IMR-90 (cell line): Measurements from ENCODE around the gene OR2C3. TPM values are rescaled to one million over a fixed set of nuclear protein-coding genes. Genes with fewer than 3 reads are reported as not detected.

Experiments
- ATAC-seq: fragments of 200-7000 bp; cut with Tn5 transposase; 2 replicates; pipeline ENCODE4 v1.9.1; 2020; ENCODE audit warnings: low read depth, mild to moderate bottlenecking, moderate library complexity
- BruUV-seq: library from RNA; stranded (reverse); fragments of 400-500 nt; replicated peaks from 2 replicates; lab custom pipeline; 2021; lab: Mats Ljungman, UMichigan
- CTCF ChIA-PET: fragments of 300-600 bp; formaldehyde crosslinking; extraction: SDS; loops from one replicate; lab custom pipeline; 2021; ENCODE audit warnings: antibody characterized with exemption; lab: Yijun Ruan, JAX
- POLR2A ChIA-PET: fragments of 300-600 bp; sonication (Branson Sonifier 250); formaldehyde crosslinking; loops from one replicate; lab custom pipeline; 2022; ENCODE audit warnings: antibody characterized with exemption; ENCODE audit not compliant: unreplicated experiment; lab: Charles Lee
- DNase-seq: peaks from one replicate; pipeline ENCODE4 v3.0.0; 2013
- H2AFZ ChIP-seq: replicated peaks from 2 replicates; pipeline ENCODE3; 2013; ENCODE audit warnings: low read length, mild to moderate bottlenecking; ENCODE audit not compliant: poor library complexity
- H2AK5ac ChIP-seq: 2 replicates; pipeline ENCODE4 v1.6.1; 2013; ENCODE audit warnings: low read depth, low read length, inconsistent platforms
- H2AK9ac ChIP-seq: replicated peaks from 2 replicates; pipeline ENCODE3; 2013; ENCODE audit warnings: mild to moderate bottlenecking, low read depth, low read length, moderate library complexity; ENCODE audit not compliant: poor library complexity
- H2BK120ac ChIP-seq: 2 replicates; pipeline ENCODE4 v1.6.1; 2013; ENCODE audit warnings: low read depth, low read length, inconsistent platforms
- H2BK15ac ChIP-seq: 3 replicates; pipeline ENCODE4 v1.6.1; 2013; ENCODE audit warnings: low read depth, low read length, inconsistent platforms
- H2BK20ac ChIP-seq: 2 replicates; pipeline ENCODE4 v1.6.1; 2013; ENCODE audit warnings: low read depth, mild to moderate bottlenecking, inconsistent platforms, low read length, moderate library complexity
- H2BK5ac ChIP-seq: 2 replicates; pipeline ENCODE4 v1.6.1; 2013; ENCODE audit warnings: mild to moderate bottlenecking, low read depth, low read length, inconsistent platforms; ENCODE audit not compliant: poor library complexity, severe bottlenecking
- H3K14ac ChIP-seq: replicated peaks from 2 replicates; pipeline ENCODE4 v1.6.1; 2013; ENCODE audit warnings: low read depth, low read length, inconsistent platforms
- H3K18ac ChIP-seq: 2 replicates; pipeline ENCODE4 v1.6.1; 2013; ENCODE audit warnings: low read depth, low read length, control low read depth
- H3K23ac ChIP-seq: 2 replicates; pipeline ENCODE4 v1.6.1; 2013; ENCODE audit warnings: low read depth, low read length, inconsistent platforms
- H3K27ac ChIP-seq: 2 replicates; pipeline ENCODE4 v1.5.1; 2013; ENCODE audit warnings: mild to moderate bottlenecking, control low read depth, low read length; ENCODE audit not compliant: insufficient read depth
- H3K27me3 ChIP-seq: 2 replicates; pipeline ENCODE4 v1.6.1; 2013; ENCODE audit warnings: low read length; ENCODE audit not compliant: control insufficient read depth, insufficient read depth
- H3K36me3 ChIP-seq: 2 replicates; pipeline ENCODE4 v1.6.1; 2013; ENCODE audit warnings: low read length, mixed read lengths; ENCODE audit not compliant: control insufficient read depth, insufficient read depth
- H3K4ac ChIP-seq: 2 replicates; pipeline ENCODE4 v1.6.1; 2013; ENCODE audit warnings: low read depth, low read length, inconsistent platforms
- H3K4me1 ChIP-seq: 2 replicates; pipeline ENCODE4 v1.6.1; 2013; ENCODE audit warnings: low read length, mixed read lengths; ENCODE audit not compliant: control insufficient read depth, insufficient read depth
- H3K4me2 ChIP-seq: 2 replicates; pipeline ENCODE4 v1.6.1; 2013; ENCODE audit warnings: low read depth, mild to moderate bottlenecking, control low read depth, low read length, moderate library complexity
- H3K4me3 ChIP-seq: 2 replicates; pipeline ENCODE4 v1.5.1; 2013; ENCODE audit warnings: low read depth, mild to moderate bottlenecking, control low read depth, low read length, moderate library complexity; ENCODE audit not compliant: insufficient read depth
- H3K56ac ChIP-seq: 2 replicates; pipeline ENCODE4 v1.6.1; 2013; ENCODE audit warnings: low read length, inconsistent platforms; ENCODE audit not compliant: insufficient read depth; ENCODE audit errors: extremely low read depth
- H3K79me1 ChIP-seq, 2 experiments: 2 replicates each; pipeline ENCODE4 v1.6.1; 2013; ENCODE audit warnings: low read length in 2 of 2, inconsistent platforms in 1 of 2, low read depth in 1 of 2
- H3K9ac ChIP-seq: 2 replicates; pipeline ENCODE4 v1.6.1; 2013; ENCODE audit warnings: low read depth, low read length, control low read depth
- H3K9me1 ChIP-seq: 2 replicates; pipeline ENCODE4 v1.6.1; 2013; ENCODE audit warnings: low read length, inconsistent platforms; ENCODE audit not compliant: insufficient read depth
- H3K9me3 ChIP-seq: 2 replicates; pipeline ENCODE4 v1.6.1; 2013; ENCODE audit warnings: low read length; ENCODE audit not compliant: control insufficient read depth, insufficient read depth
- H4K20me1 ChIP-seq: 2 replicates; pipeline ENCODE4 v1.6.1; 2013; ENCODE audit warnings: low read length, inconsistent platforms; ENCODE audit not compliant: insufficient read depth
- H4K5ac ChIP-seq: 2 replicates; pipeline ENCODE4 v1.6.1; 2013; ENCODE audit warnings: mild to moderate bottlenecking, low read depth, low read length, control low read depth
- H4K8ac ChIP-seq, 2 experiments: 2 replicates each; pipeline ENCODE4 v1.6.1; 2013; ENCODE audit warnings: low read depth in 2 of 2, low read length in 2 of 2, control low read depth in 1 of 2, inconsistent platforms in 1 of 2
- H4K91ac ChIP-seq: 2 replicates; pipeline ENCODE4 v1.6.1; 2013; ENCODE audit warnings: low read depth, low read length, inconsistent platforms; ENCODE audit not compliant: insufficient read depth
- BHLHE40 ChIP-seq: fragments of 150-350 bp; IDR thresholded peaks from 2 replicates; pipeline ENCODE4 v1.6.1; 2016; ENCODE audit warnings: mild to moderate bottlenecking, low read depth, low read length
- WGBS, 2 experiments: methylation state at CpG; one replicate each; pipeline versions ENCODE4 v1.1.5 to v1.1.7; 2013; ENCODE audit warnings: missing lambda C conversion rate in 2 of 2; ENCODE audit not compliant: insufficient read length in 1 of 2; ENCODE audit errors: extremely low coverage in 2 of 2; 5-methylcytosine and 5-hydroxymethylcytosine counted together
- dilution Hi-C: fragments of 300-500 bp; cut with HindIII; formaldehyde crosslinking; loops from one replicate; pipeline ENCODE4 v1.14.3; 2018; ENCODE audit warnings: low sequenced_read_pairs; ENCODE audit not compliant: unreplicated experiment
- in situ Hi-C: fragments of 300-500 bp; cut with MboI; formaldehyde crosslinking; loops from 3 replicates; pipeline ENCODE4 v1.14.3; 2019; ENCODE audit warnings: low sequenced_read_pairs, inconsistent platforms, mixed read lengths
- intact Hi-C: fragments of 100-400 bp; cut with micrococcal nuclease; formaldehyde crosslinking; loops from 2 replicates; pipeline ENCODE4 v1.10.0; 2022
- polyA plus RNA-seq, 3 experiments: library from polyadenylated mRNA; depleted of rRNA; stranded (reverse); fragments of >200 nt; gene quantifications; 2 replicates each; pipeline ENCODE4 v1.2.3, GENCODE V29; 2012; ENCODE audit warnings: low replicate concordance in 1 of 3
- total RNA-seq: library from RNA; depleted of rRNA; stranded (reverse); fragments of >200 nt; gene quantifications from 2 replicates; pipeline ENCODE4 v1.2.3, GENCODE V29; 2012

OR2C3 gene
- total and polyA plus RNA-seq, 2 of the 4 experiments (the other 2 are of a cell fraction) = not detected

DNA sequence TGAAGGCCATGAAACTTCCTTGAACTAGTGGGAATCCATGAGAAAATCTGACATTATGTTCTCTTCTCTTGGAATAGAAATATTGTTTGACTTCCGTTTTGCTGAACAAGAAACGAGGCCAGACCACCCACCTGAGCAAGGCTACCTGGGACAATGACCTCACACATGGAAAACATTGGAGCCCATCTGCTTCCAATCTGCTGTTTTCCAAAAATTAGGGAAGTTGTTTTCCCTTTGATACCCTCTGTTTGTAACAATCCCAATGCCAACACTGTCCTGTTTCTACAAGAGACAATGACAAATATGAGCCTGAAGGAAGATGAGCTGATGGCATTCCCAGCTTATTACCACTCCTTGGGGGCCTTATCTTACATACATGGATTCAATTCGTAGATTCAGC lies 29.4 kb downstream of the OR2C3 start:
- TF ChIP-seq BHLHE40 = no peak
- Histone ChIP-seq H3K4me2 (no peak overlapping the region), H3K4me3 (no peak overlapping the region), H2AK9ac (no peak overlapping the region), H3K18ac (no peak overlapping the region), H2AFZ (no peak overlapping the region), H3K56ac (no peak overlapping the region), H4K8ac (no peak overlapping the region), H3K36me3 (no peaks in the 10 kb centered on the region), H2BK120ac (no peak overlapping the region), H3K9me3 (peaks cover 3% of the 10 kb centered on the region), H2BK15ac (no peak overlapping the region), H3K9me1 (no peaks in the 10 kb centered on the region), H3K4ac (no peak overlapping the region), H3K4me1 (no peaks in the 10 kb centered on the region), H3K27me3 (no peaks in the 10 kb centered on the region), H2BK5ac (no peak overlapping the region), H3K9ac (no peak overlapping the region), H4K91ac (no peak overlapping the region), H3K79me1 (no peaks in the 10 kb centered on the region), H3K27ac (no peak overlapping the region), H4K20me1 (no peaks in the 10 kb centered on the region), H3K14ac (no peak overlapping the region), H4K5ac (no peak overlapping the region), H2BK20ac (no peak overlapping the region), H2AK5ac (no peak overlapping the region), H3K23ac (no peak overlapping the region)
- ChIA-PET POLR2A (no interaction called here), CTCF (interaction anchor here (0.6 kb wide), 1 partner anchor 116 kb away, joined by 3 read pairs; no protein-coding TSS in a partner anchor)
- BruUV-seq = no TSS peak
- intact Hi-C loops = no loop called here
- ATAC-seq (no peak), DNase-seq (no peak)
- WGBS, 2 experiments = no CpG with 5 or more reads among the region's 3 CpGs
- dilution Hi-C loops = no loop called here
- in situ Hi-C loops = no loop called here
